GM04503 (cell line): Measurements from ENCODE around the gene CSNK1E.
A peak's percentile ranks its signal among the peaks of the same experiment; 100 is the strongest.

Experiments used
- DNase-seq: peaks from one replicate; pipeline ENCODE4 v3.0.0-alpha.2; 2012; ENCODE audit warnings: low read depth

CSNK1E gene

DNA sequence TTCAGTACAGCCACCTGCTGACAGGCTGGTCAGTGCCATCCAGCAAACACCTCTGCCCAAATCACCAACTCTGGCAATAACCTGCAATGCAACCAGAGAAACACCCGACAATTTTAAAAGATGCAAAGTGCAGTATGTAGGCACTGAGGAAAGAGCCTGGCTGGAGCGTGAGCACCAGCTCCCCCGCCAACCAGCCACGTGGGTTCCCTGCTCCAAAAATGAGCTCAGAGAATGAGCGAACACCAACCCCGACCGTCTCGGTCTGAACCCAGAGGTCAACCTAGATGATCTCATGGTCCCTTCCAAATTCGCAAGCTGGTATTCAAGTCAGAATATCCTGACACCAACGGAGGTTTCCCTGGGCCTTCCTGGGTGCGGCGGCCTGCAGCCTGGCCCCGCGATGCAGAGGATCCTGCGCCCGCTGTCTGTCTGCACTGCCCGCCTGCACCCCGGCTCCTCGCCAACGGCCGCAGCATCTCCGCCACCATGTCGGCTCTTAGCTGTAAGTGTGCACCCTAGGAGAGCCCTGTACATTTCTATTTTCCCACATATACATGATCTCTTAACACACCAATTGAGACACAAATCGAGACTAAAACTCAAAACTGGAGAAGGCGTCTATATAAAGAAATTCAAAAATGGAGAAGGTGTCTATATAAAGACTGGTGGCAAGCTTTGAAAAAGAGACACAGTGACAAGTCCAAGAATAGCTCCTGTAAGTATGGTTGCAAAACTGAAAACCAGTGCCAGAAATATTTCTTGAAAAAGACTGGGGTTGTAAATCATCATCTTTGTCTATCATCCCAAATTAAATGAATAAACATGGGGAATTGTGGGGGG, 67.2 kb downstream of the CSNK1E start:
- DNase-seq, result no peak

DNA sequence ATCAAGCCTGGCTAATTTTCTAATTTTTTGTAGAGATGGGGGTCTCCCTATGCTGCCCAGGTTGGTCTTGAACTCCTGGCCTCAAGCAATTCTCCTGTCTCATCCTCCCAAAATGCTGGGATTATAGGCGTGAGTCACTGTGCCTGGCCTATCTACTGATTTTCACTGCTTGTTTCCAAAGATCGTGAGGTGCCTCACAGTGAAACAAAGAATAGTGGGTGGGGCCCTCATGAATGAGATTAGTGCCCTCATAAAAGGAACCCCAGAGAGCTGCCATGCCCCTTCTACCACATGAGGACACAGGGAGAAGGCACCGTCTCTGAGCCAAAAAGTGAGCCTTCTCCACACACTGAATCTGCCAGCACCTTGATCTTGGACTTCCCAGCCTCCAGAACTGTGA, 67.9 kb downstream of the CSNK1E start:
- DNase-seq, result no peak

DNA sequence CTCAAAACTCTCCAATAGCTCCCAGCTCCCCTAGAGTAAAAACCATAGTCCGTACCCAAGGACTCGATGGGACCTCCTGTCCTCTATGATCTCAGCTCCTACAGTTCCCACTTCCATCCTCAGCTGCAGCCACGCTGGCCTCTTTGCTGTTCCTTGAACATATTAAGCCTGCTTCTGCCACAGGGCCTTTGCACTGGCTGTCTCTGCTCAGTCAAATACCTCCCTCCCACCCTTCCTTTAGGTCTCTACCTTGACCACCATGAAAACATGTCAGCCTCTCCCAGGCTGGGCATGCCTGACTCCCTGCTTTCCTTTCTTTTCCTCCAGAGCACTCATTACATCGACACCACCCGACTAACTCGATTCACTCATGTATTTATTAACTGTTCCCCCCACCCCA, 69.0 kb downstream of the CSNK1E start:
- no peak for DNase-seq

GRCh38 chr22:38247713-38248112, 69.5 kb downstream of the CSNK1E start:
- DNase-seq, result no peak

DNA sequence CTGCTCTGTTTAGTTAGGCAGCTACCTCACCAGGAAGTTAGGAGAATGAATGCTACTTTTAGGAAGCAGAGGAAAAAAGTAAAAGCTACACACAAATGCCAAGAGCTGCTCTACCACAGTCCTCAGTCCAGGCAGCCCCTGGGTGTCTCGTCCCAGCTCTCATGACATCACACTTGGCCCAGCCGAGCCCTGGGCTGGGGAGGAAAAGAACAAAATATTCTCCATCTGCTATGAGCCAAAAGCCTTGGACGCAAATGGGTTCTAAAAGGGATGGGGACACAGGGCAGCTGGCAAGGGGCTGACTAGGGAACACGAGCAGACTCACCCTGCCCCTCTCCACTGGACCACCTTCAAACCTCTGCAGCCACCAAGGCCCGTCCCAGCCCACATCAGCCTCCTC, 70.5 kb downstream of the CSNK1E start:
- no peak for DNase-seq

DNA sequence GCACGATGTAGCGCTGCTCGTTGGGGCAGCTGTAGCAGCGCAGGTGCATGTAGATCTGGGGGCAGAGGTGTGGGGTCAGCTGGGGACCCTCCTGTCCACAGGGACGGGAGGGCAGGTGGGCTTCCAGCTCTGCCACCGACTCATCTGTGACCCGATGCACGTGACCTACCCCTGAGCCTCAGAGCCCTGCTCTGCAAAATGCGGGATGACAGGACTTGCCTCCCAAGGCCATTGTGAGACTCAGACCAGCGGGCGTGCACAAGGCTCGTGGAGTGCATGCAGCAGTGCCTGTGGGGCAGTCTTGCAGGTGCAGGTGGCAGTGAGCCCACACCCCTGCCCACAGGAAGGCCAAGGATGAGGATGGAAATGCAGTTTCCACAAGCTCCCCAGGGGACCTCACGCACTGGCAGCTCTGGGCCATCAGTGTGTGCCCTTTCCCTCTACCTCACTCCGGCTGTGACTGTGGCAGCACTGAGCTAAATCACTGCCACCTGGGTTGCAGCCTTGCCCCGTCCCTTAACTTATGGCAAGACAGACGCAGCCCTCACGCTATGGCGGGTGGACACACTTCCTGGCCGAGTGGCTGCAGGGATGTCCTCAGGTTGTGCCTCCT, 71.1 kb downstream of the CSNK1E start:
- no peak for DNase-seq

DNA sequence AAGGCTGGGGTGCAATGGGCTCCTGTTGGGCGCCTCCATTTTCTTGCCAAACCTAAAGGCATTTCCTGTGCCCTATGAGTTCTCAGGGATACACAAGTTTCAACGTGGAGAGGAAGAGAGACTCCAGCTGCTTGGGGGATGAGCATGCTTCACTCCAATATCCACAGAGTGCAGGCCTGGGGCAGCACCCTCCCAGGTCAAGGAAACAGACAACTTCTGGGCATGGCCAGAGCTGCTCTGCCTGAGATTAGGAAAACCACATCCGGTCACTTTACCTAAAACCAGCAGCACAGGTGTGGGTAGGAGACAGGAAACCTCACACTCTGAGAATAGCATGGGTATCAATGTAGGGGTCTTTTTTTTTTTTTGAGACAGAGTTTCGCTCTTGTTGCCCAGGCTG, 73.1 kb downstream of the CSNK1E start:
- no peak for DNase-seq

DNA sequence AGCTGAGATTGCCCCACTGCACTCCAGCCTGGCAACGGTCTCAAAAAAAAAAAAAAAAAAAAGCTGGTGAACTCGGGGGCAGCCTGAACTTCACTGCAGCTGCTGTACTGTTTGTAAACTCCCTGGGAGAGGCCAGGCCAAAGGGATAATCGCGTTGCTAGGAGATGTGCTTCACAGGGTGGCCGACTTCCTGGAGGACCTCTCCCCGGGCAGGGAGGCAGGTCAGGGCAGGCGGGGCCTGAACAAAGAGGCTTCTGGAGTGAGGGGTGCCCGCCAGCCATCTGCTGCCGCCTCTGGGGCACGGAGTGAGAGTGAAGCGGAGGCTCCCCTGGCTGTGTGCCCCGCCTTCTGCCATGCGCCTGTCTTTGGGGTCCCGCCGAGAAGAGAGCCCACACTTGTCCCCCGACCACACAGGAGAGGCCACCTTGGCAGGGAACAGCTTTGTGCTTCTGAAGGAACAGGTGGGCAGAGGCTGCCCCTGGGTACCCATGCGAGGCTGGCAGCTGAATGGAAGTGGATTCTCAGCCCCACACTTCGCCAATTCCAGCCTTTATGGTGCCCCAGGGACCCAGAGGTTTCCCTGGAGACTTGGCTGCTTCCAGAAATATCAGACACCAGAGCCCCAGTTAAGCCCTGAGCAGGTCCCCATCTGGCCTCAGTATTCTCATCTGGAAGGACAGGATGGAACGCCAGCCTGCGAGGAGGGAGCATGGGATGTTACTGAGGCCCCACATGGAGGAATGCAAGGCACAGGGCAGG, 74.0 kb downstream of the CSNK1E start:
- no peak for DNase-seq

GRCh38 chr22:38240734-38241252, 76.4 kb downstream of the CSNK1E start:
- DNase-seq, result peak; percentile 65
